H9 (cell line): ENCODE data around the gene CTSL. TPM values are rescaled to one million over a fixed set of nuclear protein-coding genes. Genes with fewer than 3 reads are reported as not detected.

Experiments
- DNase-seq: peaks from one replicate; pipeline ENCODE4 v3.0.0-alpha.2; 2017
- H2AFZ ChIP-seq: one replicate; pipeline ENCODE4 v1.6.1; 2013; ENCODE audit warnings: mild to moderate bottlenecking, low read length, control low read depth, moderate library complexity
- H2AK5ac ChIP-seq: 2 replicates; pipeline ENCODE4 v1.6.1; 2013; ENCODE audit warnings: low read length, control low read depth, mixed read lengths; ENCODE audit not compliant: insufficient read length
- H2BK120ac ChIP-seq: one replicate; pipeline ENCODE4 v1.6.1; 2013; ENCODE audit warnings: low read depth, mild to moderate bottlenecking, low read length, control low read depth, inconsistent platforms; ENCODE audit not compliant: poor library complexity, severe bottlenecking
- H2BK12ac ChIP-seq: 2 replicates; pipeline ENCODE4 v1.6.1; 2013; ENCODE audit warnings: low read length, control low read depth, mixed read lengths, low read depth; ENCODE audit not compliant: insufficient read length
- H2BK15ac ChIP-seq: 2 replicates; pipeline ENCODE4 v1.6.1; 2013; ENCODE audit warnings: low read depth, low read length, control low read depth
- H2BK20ac ChIP-seq: one replicate; pipeline ENCODE4 v1.6.1; 2013; ENCODE audit warnings: low read depth, mild to moderate bottlenecking, low read length, control low read depth, inconsistent platforms; ENCODE audit not compliant: poor library complexity, severe bottlenecking
- H2BK5ac ChIP-seq: 2 replicates; pipeline ENCODE4 v1.6.1; 2013; ENCODE audit warnings: low read length, control low read depth, mixed read lengths; ENCODE audit not compliant: insufficient read length
- H3K14ac ChIP-seq: 2 replicates; pipeline ENCODE4 v1.6.1; 2013; ENCODE audit warnings: low read length, control low read depth; ENCODE audit not compliant: insufficient read depth
- H3K18ac ChIP-seq: 2 replicates; pipeline ENCODE4 v1.6.1; 2013; ENCODE audit warnings: low read depth, mild to moderate bottlenecking, mixed read lengths, low read length, control low read depth; ENCODE audit not compliant: insufficient read length
- H3K23ac ChIP-seq: 2 replicates; pipeline ENCODE4 v1.6.1; 2013; ENCODE audit warnings: low read length, control low read depth, mixed read lengths, low read depth; ENCODE audit not compliant: insufficient read length
- H3K23me2 ChIP-seq: 2 replicates; pipeline ENCODE4 v1.6.1; 2013; ENCODE audit warnings: low read depth, mild to moderate bottlenecking, mixed read lengths, low read length, control low read depth; ENCODE audit not compliant: insufficient read length, poor library complexity, severe bottlenecking
- H3K27ac ChIP-seq: 2 replicates; pipeline ENCODE4 v1.5.1; 2013; ENCODE audit warnings: low read length, control low read depth, mixed read lengths, low read depth; ENCODE audit not compliant: insufficient read length
- H3K27me3 ChIP-seq: 2 replicates; pipeline ENCODE4 v1.6.1; 2013; ENCODE audit warnings: low read length, control low read depth, inconsistent platforms; ENCODE audit not compliant: insufficient read depth
- H3K4ac ChIP-seq: 2 replicates; pipeline ENCODE4 v1.6.1; 2013; ENCODE audit warnings: low read depth, mild to moderate bottlenecking, control low read depth, inconsistent platforms, low read length, moderate library complexity
- H3K4me1 ChIP-seq: 2 replicates; pipeline ENCODE4 v1.6.1; 2013; ENCODE audit warnings: low read length, control low read depth, inconsistent platforms; ENCODE audit not compliant: insufficient read depth
- H3K4me2 ChIP-seq: 2 replicates; pipeline ENCODE4 v1.6.1; 2013; ENCODE audit warnings: low read length, control low read depth, mixed read lengths; ENCODE audit not compliant: insufficient read length, insufficient read depth
- H3K56ac ChIP-seq: 2 replicates; pipeline ENCODE4 v1.6.1; 2013; ENCODE audit warnings: low read depth, mild to moderate bottlenecking, mixed read lengths, low read length, control low read depth; ENCODE audit not compliant: insufficient read length
- H3K79me1 ChIP-seq: 2 replicates; pipeline ENCODE4 v1.6.1; 2013; ENCODE audit warnings: low read depth, mild to moderate bottlenecking, moderate library complexity, low read length, control low read depth, inconsistent platforms; ENCODE audit not compliant: insufficient read depth, poor library complexity, severe bottlenecking
- H3K79me2 ChIP-seq: 2 replicates; pipeline ENCODE4 v1.6.1; 2013; ENCODE audit warnings: low read length, control low read depth, inconsistent platforms; ENCODE audit not compliant: insufficient read depth
- H3K9ac ChIP-seq: 2 replicates; pipeline ENCODE4 v1.6.1; 2013; ENCODE audit warnings: low read length, control low read depth, mixed read lengths; ENCODE audit not compliant: insufficient read length; ENCODE audit errors: extremely low read depth
- H3K9me3 ChIP-seq: one replicate; pipeline ENCODE4 v1.6.1; 2013; ENCODE audit warnings: low read depth, low read length, inconsistent platforms; ENCODE audit not compliant: control insufficient read depth
- H3T11ph ChIP-seq: one replicate; pipeline ENCODE4 v1.6.1; 2013; ENCODE audit warnings: mild to moderate bottlenecking, low read length, control low read depth, inconsistent platforms
- H4K20me1 ChIP-seq: one replicate; pipeline ENCODE4 v1.6.1; 2013; ENCODE audit not compliant: control insufficient read depth, insufficient read length, insufficient read depth
- H4K5ac ChIP-seq: 2 replicates; pipeline ENCODE4 v1.6.1; 2013; ENCODE audit warnings: low read depth, mild to moderate bottlenecking, mixed read lengths, low read length, control low read depth; ENCODE audit not compliant: insufficient read length
- H4K8ac ChIP-seq: replicated peaks from 2 replicates; pipeline ENCODE4 v1.6.1; 2013; ENCODE audit warnings: low read length, control low read depth, mixed read lengths, low read depth; ENCODE audit not compliant: insufficient read length
- H4K91ac ChIP-seq: 2 replicates; pipeline ENCODE4 v1.6.1; 2013; ENCODE audit warnings: low read depth, mild to moderate bottlenecking, moderate library complexity, mixed read lengths, low read length, control low read depth; ENCODE audit not compliant: insufficient read length
- H3K27ac Mint-ChIP-seq, 3 experiments: 2 replicates in 2 of 3; 3 replicates in 1 of 3; pipeline ENCODE4 v1.8.0; 2020 to 2021; ENCODE audit warnings: mixed read lengths in 3 of 3, mild to moderate bottlenecking in 1 of 3, moderate library complexity in 1 of 3
- H3K27me3 Mint-ChIP-seq: 2 replicates; pipeline ENCODE4 v1.8.0; 2021; ENCODE audit warnings: low read depth, mild to moderate bottlenecking, moderate library complexity, mixed read lengths
- H3K36me3 Mint-ChIP-seq, 3 experiments: 2 replicates in 2 of 3; 3 replicates in 1 of 3; pipeline ENCODE4 v1.8.0; 2020 to 2021; ENCODE audit warnings: low read depth in 3 of 3, mixed read lengths in 3 of 3; ENCODE audit not compliant: insufficient read depth in 1 of 3
- H3K4me1 Mint-ChIP-seq, 2 experiments: 2 replicates each; pipeline ENCODE4 v1.8.0; 2020; ENCODE audit warnings: mixed read lengths in 2 of 2
- H3K4me3 Mint-ChIP-seq, 2 experiments: 2 replicates in 1 of 2; 3 replicates in 1 of 2; pipeline ENCODE4 v1.8.0; 2020 to 2021; ENCODE audit warnings: mild to moderate bottlenecking in 2 of 2, mixed read lengths in 2 of 2, moderate library complexity in 1 of 2
- H3K9me3 Mint-ChIP-seq, 2 experiments: 2 replicates in 1 of 2; 3 replicates in 1 of 2; pipeline ENCODE4 v1.8.0; 2020; ENCODE audit warnings: mild to moderate bottlenecking in 2 of 2, mixed read lengths in 2 of 2, moderate library complexity in 1 of 2
- CTCF ChIP-seq: fragments of 200-600 bp; sonication (generic); conservative IDR thresholded peaks from 3 replicates; pipeline ENCODE4 v1.8.0; 2021; ENCODE audit warnings: antibody characterized with exemption, mild to moderate bottlenecking
- WGBS: extraction: QIAGEN DNeasy Blood & Tissue Kit; methylation state at CpG from one replicate; pipeline ENCODE4 v1.1.7; 2013; ENCODE audit warnings: missing lambda C conversion rate, low lambda C conversion rate, mixed read lengths; ENCODE audit not compliant: insufficient read length; ENCODE audit errors: extremely low coverage; 5-methylcytosine and 5-hydroxymethylcytosine counted together
- total RNA-seq: library from RNA; stranded (reverse); gene quantifications from 2 replicates; pipeline ENCODE4 v1.2.1, GENCODE V29; 2021

Gene CTSL
- total RNA-seq, 1 experiment from 2014 or later, result 28.9 TPM

GRCh38 chr9:87732756-87733155 lies 6.8 kb downstream of the CTSL start:
- Histone ChIP-seq H3K23me2 (no peaks in the 10 kb centered on the region), H4K20me1 (no peaks in the 10 kb centered on the region), H3K4me1 (no peaks in the 10 kb centered on the region), H4K8ac (no peak overlapping the region), H4K91ac (no peak overlapping the region), H3K27me3 (no peaks in the 10 kb centered on the region), H2BK15ac (no peak overlapping the region), H3K23ac (no peak overlapping the region), H3K56ac (no peak overlapping the region), H2AK5ac (no peak overlapping the region), H3K18ac (no peak overlapping the region), H3K79me2 (no peaks in the 10 kb centered on the region), H3T11ph (no peak overlapping the region), H3K4ac (no peak overlapping the region), H3K9ac (no peak overlapping the region), H2BK5ac (no peak overlapping the region), H2BK12ac (no peak overlapping the region), H2AFZ (no peak overlapping the region), H2BK20ac (no peak overlapping the region), H3K27ac (no peak overlapping the region), H3K14ac (no peak overlapping the region), H3K9me3 (no peaks in the 10 kb centered on the region), H3K79me1 (no peaks in the 10 kb centered on the region), H2BK120ac (no peak overlapping the region), H3K4me2 (no peak overlapping the region), H4K5ac (no peak overlapping the region)
- H3K36me3 Mint-ChIP-seq, result peaks cover 4 to 17% (median 7%) of the 10 kb centered on the region in 3 experiments; a peak in 5 of 7 replicates
- no peak for TF ChIP-seq CTCF
- peaks cover 2% of the 10 kb centered on the region for H3K27me3 Mint-ChIP-seq
- H3K9me3 Mint-ChIP-seq, result peaks cover 0 to 3% of the 10 kb centered on the region in 2 experiments; a peak in 2 of 5 replicates
- H3K4me1 Mint-ChIP-seq, result peaks cover 8 to 10% of the 10 kb centered on the region in 2 experiments; a peak in 3 of 4 replicates
- H3K4me3 Mint-ChIP-seq, result no peak overlapping the region
- DNase-seq, result no peak
- WGBS, result no CpG with 5 or more reads among the region's 3 CpGs
- H3K27ac Mint-ChIP-seq, result no peak overlapping the region
